ENCODE data around the gene DMRT3.

The DMRT3 gene, protein sequence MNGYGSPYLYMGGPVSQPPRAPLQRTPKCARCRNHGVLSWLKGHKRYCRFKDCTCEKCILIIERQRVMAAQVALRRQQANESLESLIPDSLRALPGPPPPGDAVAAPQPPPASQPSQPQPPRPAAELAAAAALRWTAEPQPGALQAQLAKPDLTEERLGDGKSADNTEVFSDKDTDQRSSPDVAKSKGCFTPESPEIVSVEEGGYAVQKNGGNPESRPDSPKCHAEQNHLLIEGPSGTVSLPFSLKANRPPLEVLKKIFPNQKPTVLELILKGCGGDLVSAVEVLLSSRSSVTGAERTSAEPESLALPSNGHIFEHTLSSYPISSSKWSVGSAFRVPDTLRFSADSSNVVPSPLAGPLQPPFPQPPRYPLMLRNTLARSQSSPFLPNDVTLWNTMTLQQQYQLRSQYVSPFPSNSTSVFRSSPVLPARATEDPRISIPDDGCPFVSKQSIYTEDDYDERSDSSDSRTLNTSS

DNA sequence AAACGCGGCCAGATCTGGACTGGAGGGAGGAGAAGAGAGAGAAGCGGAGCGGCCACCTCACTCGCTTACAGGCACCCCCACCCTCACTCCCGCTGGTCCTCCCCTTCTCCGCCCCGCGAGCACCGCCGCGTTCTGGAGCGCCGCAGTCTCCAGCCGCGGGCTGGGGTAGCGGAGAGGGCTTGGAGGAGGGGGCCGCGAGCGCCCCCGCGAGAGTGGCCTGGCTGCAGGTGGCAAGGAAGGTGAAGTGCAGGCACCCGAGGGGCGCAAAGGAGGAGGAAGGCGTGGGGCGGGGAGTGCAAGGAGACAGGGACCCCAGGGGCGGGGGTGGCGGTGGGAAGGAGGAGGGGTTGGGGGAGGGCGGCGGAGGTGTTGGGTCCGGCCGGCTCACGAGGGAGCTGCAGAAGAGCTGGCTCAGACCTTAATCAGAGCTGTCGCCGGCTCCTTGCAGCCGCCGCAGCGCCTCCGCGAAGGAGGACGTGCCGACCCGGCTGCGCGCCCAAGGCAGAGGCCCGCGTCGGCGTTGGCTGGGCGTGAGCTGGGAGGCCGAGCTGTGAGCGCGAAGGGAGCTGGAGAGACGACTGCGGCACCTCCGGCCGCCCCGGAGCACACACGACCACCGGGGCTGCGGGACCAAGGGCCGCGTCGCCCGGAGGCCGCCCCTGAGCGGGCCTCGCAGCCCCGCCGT lies at the start of gene DMRT3:
Gene DMRT3 (plus strand): TSS at position 398 of the 685 bp plus-strand sequence. CDS start 347 bp downstream, outside the sequence.
- no peak for DNase-seq (ENCODE audit: low spot score)

DNA sequence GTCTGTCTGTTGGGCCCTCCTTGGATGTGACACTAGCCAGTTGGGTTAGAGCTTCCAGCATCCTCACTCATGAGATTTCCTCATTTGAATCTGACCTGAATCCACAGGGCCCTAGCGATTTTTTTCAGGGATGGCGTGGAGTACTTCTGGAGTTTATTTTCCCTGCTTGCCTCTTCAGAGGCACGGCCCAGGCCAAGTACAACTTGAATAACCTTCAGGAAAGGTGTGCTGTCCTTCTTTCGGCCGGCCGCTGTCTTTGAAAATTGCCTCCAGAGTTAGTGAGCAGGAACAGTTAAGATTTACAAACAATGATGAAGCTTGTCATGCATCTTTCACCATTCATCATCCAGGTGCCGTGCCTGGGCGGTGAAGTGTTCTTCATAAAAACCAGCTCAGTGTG lies 49.5 kb upstream of the DMRT3 start:
- DNase-seq (ENCODE audit: low spot score): no peak

GRCh38 chr9:928363-929042 lies 48.0 kb upstream of the DMRT3 start:
- no peak for DNase-seq (ENCODE audit: low spot score)

- DNase-seq (ENCODE audit: low spot score): no peak
These were observed 46.7 kb upstream of the DMRT3 start for GRCh38 chr9:929719-930118.

DNA sequence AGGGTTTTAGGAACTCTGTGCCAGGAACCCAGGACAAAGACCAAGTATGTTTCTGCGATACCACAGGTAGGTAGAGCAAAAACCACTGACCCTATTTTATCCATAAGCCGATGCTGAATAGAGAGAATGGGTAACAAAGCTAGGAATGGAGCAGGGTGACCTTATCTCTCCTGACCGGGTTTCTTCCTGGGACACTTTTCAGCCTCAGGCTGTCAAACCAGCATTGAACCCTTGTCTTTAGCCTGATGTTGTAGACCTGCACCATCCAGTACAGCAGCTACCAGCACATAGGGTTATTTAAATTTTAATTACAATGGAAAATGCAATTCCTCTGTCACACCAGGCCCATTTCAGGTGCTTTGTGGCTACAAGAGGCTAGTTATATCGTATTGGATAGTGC lies 43.1 kb upstream of the DMRT3 start:
- DNase-seq (ENCODE audit: low spot score): no peak

DNA sequence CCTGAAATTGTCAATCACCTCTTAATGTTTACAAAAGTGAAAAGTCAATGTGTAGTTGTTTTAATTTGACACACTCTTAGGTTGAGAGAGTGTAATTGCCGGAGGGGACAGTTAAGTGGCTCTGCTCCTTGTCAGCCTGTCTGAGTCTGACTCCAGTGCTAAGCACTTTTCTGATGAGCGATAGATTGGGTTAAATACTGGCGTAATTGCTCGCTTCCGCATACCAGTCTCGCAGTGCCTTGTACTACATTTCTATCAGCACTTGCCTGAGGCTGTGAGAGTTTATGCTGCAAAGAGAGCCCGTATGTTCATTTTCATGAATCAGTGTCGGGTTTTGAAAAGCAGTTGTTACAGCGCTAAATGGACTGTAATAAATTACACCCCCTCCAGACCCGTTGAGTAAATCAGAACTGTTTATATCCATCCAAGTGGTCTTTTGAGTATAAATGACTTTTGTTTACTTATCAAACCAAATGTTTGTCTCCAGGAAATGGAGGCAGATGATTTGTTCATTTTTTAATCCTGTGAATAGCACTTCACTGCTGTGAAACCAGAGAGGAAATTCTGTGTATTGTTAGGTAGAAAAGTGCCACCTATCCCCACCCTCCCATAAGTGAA lies 41.0 kb upstream of the DMRT3 start:
- no peak for DNase-seq (ENCODE audit: low spot score)

DNA sequence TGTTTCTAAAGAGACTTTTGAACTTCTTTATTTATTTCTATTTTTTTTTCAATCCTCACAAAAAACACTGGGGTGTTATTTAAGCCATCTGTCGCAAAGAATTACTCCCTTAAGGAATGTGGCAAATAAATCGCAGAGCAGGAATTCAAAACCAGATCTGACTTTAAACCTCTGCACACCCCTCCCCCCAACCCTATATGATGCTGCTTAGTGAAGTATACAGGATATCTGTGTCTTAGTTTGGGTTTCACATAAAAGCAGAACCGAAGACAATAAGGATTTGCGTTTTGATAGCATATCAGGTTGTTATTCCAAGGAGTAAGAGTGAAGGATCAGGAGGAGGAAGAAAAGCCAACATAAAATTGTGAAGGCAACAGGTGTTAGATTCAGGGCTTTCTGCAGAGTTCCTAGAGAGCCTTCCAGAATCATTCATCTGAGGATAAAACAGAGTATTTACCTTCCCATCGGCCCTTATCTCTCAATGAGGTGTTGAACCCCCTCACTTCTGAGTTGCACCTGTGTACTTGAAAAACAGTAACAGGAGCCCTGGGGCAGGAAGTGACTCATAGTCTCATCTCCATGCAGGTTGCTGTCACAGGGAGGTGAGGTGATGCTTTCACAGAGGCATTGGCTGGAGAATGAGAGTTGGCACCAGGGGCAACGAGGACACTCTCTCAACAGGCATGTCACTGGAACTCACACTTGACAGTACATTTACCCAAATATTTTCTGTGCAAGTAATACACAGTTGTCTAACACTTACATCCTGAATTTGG lies 33.5 kb upstream of the DMRT3 start:
- no peak for DNase-seq (ENCODE audit: low spot score)

- DNase-seq (ENCODE audit: low spot score): no peak
These were observed 28.5 kb upstream of the DMRT3 start for GRCh38 chr9:947985-948384.

DNA sequence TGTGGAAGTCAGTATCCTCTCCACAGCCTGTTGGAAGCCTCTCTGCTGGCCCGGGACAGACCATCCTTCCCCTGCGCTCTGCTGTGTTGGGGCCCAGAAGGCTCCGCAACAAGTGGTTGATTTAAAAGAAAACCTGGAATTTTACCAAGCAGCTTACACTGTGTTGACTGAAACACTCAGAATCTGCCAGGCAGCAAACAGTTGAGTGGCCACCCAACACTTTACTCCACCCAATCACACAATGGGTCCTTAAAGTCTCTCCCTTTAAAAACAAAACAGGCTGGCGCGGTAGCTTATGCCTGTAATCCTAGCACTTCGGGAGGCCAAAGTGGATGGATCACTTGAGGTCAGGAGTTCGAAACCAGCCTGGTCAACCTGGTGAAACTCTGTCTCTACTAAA lies 28.0 kb upstream of the DMRT3 start:
- no peak for DNase-seq (ENCODE audit: low spot score)

DNA sequence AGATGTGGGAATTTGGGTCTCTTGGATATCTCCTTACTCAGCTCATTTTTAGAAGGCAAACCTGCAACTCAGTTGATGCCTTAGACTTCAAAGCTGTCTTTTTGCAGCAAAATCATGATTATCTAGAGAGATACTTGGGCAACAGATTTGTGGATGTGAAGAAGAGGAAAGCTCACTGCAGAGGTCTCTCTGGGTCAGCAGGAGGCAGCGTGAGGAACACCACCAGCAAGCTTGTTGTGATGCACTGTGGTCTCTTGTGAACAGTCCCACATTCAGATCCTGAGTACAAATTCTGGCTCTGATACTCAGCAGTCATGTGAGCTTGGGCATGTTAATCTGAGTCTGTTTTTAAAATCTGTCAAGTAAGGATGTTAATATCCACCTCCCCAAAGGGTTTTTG lies 26.3 kb upstream of the DMRT3 start:
- DNase-seq (ENCODE audit: low spot score): no peak

GRCh38 chr9:952546-952945 lies 23.9 kb upstream of the DMRT3 start:
- no peak for DNase-seq (ENCODE audit: low spot score)

DNA sequence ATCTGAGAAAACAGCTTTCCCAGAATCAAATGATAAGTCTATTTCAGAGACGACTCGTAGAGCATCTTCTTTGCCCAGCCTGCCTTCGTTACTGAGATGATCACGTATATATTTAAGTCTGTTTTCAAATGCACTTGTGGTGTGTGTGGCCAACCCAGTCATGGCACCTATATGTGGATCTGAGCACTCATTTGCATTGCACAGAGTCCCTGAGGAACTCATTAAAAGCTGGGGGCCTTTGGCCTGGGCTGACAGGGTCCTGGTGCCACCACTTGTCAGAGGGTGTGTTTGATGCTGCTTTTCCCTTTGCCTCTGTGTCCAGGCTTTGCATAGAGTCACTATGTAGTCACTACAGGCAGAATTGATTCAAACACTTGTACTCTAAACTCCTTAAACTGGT lies 17.4 kb upstream of the DMRT3 start:
- DNase-seq (ENCODE audit: low spot score): no peak

DNA sequence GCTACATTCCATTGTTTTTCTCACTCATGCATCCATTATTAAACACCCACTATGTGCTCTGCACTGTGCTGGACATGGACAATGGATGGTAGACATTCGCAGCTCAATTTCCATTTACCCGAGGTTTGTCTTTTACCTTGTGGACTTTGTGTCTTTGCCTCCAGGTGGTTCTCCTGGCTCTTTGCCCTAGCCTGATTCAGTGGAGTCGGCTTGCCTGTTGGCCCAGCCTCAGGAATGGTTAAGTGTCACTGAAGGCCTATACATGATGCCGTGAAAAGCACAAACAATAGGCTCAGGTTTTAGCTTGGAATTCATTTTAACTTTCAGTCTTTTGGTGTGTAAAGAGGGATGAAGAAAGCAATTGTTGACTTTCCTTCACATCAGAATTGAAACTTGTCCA lies 16.5 kb upstream of the DMRT3 start:
- DNase-seq (ENCODE audit: low spot score): no peak

DNA sequence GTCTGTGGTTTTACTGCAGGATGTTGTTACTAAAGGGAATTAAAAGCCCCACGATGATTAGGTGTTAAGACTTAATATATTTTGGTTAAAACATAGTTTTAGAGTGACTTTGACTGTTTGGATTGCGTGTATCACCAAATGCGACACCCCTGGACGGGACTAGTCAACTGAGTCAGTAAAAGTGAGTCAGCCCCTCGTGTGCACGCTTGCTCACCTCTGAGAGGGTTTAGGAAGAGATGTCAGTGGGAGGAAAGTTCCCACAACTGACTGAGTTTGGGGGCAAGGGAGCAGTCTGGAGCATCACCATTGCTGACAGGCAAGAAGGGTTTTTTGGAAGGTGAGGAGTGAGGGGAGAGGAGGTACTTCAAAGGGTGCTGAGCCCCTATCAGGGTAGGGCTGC lies 14.4 kb upstream of the DMRT3 start:
- no peak for DNase-seq (ENCODE audit: low spot score)

DNA sequence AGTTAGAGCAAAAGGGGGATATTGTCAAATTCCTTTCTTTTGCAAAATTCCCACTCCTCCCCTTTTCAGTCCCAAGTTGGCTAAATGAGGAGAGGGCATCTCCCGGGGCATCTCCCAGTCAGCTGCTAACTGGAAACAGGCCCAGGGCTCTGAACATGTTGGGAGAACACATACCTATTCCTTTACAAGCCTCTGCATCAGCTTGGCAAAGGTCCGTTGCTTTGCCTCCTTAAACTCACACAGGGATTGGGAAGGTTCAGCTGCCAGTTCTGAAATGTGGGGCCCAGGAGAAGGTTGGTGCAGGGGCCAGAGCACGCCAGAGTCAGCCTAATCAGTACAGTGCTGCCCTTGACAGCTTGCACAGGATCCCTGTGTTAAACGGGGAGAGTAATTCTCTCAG lies 11.0 kb upstream of the DMRT3 start:
- DNase-seq (ENCODE audit: low spot score): no peak

DNA sequence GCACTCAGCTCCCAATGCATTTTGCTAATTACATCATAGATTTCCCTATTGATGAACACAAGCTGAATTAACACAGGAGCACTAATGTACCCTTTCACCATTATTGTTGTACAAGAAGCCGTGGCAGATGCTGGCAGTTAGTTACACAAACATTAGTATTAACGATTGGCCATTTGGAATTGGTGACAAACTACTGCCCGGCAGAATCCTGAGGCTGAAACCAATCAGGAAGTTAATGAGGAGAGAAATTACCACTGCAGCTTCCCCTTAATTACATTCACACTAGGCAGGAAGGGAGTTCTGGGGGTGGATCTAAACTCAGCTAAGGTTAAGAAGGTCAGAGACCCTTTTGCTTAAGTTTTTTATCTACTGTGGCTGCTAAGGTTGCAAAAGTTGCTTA lies 9.6 kb upstream of the DMRT3 start:
- no peak for DNase-seq (ENCODE audit: low spot score)

DNA sequence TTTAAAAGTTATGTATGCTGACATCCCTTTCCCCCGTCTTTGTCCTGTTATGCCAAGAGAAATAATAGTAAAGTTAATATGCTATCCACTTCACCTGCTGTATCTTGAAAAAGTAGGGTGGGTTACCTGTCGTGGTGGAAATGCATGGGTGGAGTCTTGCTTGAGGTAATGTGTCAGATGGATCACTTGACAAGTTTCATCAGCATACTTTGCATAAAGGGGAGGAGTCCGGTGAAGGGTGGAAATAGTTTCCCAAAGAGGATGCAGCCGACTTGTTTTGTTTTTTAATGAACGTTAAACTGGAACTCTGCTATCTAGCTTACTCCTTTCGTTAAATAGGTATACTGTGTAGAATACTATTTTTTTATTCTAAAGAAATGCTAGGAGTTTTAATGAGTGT lies 9.0 kb upstream of the DMRT3 start:
- no peak for DNase-seq (ENCODE audit: low spot score)

GRCh38 chr9:967903-968641 lies 8.4 kb upstream of the DMRT3 start:
- DNase-seq (ENCODE audit: low spot score): no peak

GRCh38 chr9:969310-970150 lies 6.9 kb upstream of the DMRT3 start:
- DNase-seq (ENCODE audit: low spot score): no peak
